Activated T-cell treated with anti-CD3 and anti-CD28 coated beads, Interleukin-2, amount 50 U/mL, for 24 hours (primary cell): ENCODE data around the gene PXMP2.

ENCODE experiments used
- DNase-seq: peaks from one replicate; pipeline ENCODE4 v3.0.0-alpha.2; 2020
- H3K27ac Mint-ChIP-seq: 2 replicates; pipeline ENCODE4 v1.8.0; 2020; ENCODE audit warnings: mild to moderate bottlenecking, mixed read lengths
- H3K27me3 Mint-ChIP-seq: 2 replicates; pipeline ENCODE4 v1.8.0; 2020; ENCODE audit warnings: mixed read lengths
- H3K36me3 Mint-ChIP-seq: 2 replicates; pipeline ENCODE4 v1.8.0; 2020; ENCODE audit warnings: low read depth, mixed read lengths
- H3K4me1 Mint-ChIP-seq: 2 replicates; pipeline ENCODE4 v1.8.0; 2020; ENCODE audit warnings: low read depth, mixed read lengths
- H3K4me3 Mint-ChIP-seq: 2 replicates; pipeline ENCODE4 v1.8.0; 2020; ENCODE audit warnings: mild to moderate bottlenecking, moderate library complexity, mixed read lengths
- H3K9me3 Mint-ChIP-seq: 2 replicates; pipeline ENCODE4 v1.8.0; 2020; ENCODE audit warnings: mixed read lengths

PXMP2 gene

DNA sequence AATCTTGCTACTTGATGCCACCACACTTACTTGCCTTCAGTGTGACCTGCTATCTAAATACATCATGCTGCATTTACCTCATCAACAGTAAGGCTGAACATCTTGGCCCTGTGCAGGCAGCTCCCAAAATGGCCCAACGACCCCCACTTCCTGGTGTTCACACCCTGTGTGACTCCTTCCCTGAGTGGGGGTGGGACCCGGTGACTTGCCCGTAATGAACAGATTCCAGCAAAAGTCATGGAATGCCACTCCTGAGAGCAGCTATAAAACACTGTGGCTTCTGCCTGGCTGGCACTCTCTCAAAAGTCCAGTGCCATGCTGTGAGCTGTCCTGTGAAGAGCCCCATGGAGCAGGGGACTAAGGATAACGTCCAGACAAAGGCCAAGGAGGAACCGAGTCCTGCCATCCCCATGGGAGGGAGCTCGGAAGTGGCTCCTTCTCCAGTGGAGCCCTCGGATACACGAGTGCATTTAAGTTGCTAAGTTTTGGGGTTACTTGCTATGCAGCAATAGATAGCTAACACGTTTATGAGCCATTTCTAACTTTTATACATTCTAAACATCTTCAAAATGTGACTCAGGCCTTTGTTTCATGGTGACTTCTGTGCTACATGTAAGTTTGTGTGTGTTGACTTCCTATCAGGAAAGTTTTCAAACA is 35.8 kb upstream of the PXMP2 start:
- Mint-ChIP-seq H3K4me1 (peaks cover 10% of the 10 kb centered on the region), H3K36me3 (peaks cover 98% of the 10 kb centered on the region), H3K9me3 (no peaks in the 10 kb centered on the region), H3K27me3 (no peaks in the 10 kb centered on the region), H3K4me3 (no peak overlapping the region), H3K27ac (no peak overlapping the region)
- DNase-seq, result no peak

DNA sequence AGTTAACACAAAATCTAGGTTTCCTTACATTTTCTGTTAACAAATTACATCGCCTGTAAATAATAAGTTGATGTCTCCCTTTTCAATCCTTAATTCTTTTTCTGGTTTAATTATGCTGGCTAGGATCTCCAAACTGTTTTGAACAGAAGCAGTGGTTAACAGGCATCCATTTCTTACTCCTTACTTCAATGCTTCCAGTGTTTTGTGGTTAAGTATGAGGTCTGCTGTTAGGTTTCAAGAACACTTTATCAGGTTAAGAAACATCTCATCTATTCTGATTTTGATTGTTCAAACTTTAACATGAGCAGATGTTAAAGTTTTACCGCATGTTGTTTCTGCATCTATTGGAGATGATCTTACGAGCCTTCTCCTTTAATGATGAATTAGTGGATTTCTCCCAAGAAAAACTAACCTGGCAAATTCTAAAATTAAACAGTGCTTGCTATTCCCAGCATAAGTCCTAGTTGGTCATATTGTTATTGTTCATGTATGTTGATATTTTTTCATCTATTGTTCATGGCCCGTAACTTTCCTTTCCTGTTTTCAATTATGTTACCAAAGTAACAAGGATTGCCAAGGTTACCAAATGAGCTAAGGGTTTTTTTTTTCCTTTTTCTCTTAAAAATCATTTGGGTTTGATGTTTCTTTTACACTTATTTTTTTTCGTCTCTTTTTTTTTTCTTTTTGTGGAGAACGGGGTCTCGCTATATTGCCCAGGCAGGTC is 33.7 kb upstream of the PXMP2 start:
- H3K36me3 Mint-ChIP-seq, result peaks cover 99% of the 10 kb centered on the region
- H3K4me3 Mint-ChIP-seq, result no peak overlapping the region
- no peak for DNase-seq
- no peaks in the 10 kb centered on the region for H3K4me1 Mint-ChIP-seq
- no peaks in the 10 kb centered on the region for H3K9me3 Mint-ChIP-seq
- no peaks in the 10 kb centered on the region for H3K27me3 Mint-ChIP-seq
- no peak overlapping the region for H3K27ac Mint-ChIP-seq

DNA sequence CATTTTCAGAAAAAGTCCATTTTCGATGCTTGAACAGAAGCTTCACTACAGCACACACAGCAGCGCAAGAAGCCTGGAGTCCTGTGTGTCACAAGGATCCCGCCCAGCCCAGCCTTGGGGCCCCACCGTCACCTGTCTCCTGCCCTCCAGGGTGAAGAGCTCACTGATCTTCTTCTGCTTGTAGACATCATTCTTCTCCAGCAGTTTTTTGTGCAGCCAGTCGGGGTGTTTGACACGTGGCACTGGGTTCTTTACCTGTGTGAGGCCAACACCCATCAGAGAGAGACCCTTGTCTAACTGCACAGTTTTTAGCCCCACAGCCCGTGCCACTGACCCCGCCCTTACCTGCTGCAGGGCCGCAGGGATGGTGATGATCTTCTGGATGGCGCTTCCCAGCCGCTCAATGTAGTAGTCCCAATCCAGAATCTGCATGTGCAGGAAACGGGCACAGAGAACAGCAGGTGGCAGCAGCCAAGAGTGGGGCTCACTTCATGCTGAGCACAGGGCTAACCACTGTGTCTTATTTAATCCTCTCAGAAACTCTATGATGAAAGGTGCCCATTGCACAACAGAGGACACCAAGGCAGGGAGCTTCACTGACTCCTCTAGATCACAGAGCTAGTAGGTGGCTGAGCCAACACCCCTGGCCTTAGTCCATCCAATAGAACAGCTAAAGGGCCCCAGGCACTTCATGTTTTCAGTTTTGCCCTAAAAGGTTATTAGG is 30.2 kb upstream of the PXMP2 start:
- Mint-ChIP-seq H3K27ac (peak overlapping the region; percentile 57), H3K36me3 (peaks cover 99% of the 10 kb centered on the region), H3K9me3 (no peaks in the 10 kb centered on the region), H3K27me3 (no peaks in the 10 kb centered on the region), H3K4me3 (no peak overlapping the region), H3K4me1 (peaks cover 23% of the 10 kb centered on the region)
- DNase-seq, result no peak

DNA sequence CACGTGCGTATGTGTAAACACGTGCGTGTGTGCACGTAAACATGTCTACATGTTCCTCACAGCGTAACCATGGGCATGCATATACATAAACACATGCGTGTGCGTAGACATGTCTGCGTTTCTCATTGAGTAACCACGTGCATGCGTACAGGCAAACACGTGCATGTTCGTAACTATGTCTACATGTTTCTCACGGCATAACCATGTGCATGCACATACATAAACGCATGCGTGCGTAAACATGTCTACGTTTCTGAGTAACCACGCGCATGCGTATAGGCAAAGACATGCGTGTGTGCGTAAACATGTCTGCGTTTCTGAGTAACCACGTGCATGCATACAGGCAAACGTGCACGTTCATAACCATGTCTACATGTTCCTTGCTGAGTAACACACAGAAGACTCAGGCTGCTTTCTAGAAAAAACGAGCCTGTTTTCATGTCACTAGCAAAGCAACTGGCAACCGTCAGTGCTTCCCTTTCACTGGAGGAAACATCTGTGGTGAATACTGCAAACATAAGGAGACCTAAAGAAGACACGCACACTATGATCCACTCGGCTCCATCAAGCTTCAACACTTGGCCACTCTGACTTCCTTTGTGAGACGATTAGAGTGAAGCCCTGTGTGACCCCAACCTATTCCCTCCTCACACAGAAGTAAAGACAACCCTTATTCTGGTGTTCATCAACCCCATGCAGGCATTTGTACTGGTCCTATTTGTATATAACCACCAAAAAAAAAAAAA is 29.1 kb upstream of the PXMP2 start:
- H3K4me1 Mint-ChIP-seq, result peaks cover 26% of the 10 kb centered on the region
- H3K4me3 Mint-ChIP-seq, result no peak overlapping the region
- no peak for DNase-seq
- no peak overlapping the region for H3K27ac Mint-ChIP-seq
- H3K36me3 Mint-ChIP-seq, result peaks cover 99% of the 10 kb centered on the region
- H3K27me3 Mint-ChIP-seq, result no peaks in the 10 kb centered on the region
- H3K9me3 Mint-ChIP-seq, result no peaks in the 10 kb centered on the region

DNA sequence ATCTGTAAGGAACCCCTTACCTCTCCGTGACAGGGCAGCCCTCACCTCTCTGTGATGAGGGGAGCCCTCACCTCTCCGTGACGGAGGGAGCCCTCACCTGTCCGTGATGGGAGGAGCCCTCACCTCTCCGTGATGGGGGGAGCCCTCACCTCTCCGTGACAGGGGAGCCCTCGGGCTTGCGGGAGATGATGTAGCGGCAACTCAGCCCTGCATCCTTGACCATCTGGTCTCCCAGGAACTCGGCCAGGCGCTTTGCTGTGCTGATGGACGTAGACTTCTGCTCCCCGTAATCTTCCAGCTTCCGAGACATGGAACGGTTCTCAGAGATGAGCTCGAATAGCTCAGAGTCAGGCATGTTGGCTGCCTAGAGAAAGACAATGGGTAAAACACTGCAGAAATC is 28.2 kb upstream of the PXMP2 start:
- Mint-ChIP-seq H3K27ac (peak overlapping the region; percentile 8), H3K27me3 (no peaks in the 10 kb centered on the region), H3K9me3 (no peaks in the 10 kb centered on the region), H3K36me3 (peaks cover 99% of the 10 kb centered on the region), H3K4me3 (no peak overlapping the region), H3K4me1 (peaks cover 26% of the 10 kb centered on the region)
- DNase-seq, result no peak

DNA sequence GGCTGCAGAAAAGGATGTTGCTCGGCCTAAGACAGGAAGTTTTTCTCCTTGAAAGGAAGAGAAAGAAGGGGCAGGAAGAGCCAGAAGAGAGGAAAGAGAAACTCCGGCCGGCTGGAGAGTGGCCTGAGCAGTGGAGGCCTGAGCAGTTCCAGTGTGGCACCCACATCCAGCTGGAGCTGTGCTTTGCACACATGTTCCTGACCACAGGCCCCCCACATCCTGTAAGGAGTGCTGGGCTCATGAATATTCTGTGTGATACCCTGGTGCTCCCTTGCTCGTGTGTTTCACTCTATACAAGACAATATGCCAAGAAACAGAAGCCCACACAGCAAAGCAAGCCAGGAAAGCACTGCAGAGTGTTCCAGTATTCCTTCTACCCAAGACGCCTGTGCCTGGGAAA is 27.3 kb upstream of the PXMP2 start:
- H3K4me1 Mint-ChIP-seq, result peaks cover 26% of the 10 kb centered on the region
- peaks cover 99% of the 10 kb centered on the region for H3K36me3 Mint-ChIP-seq
- no peak for DNase-seq
- no peaks in the 10 kb centered on the region for H3K9me3 Mint-ChIP-seq
- no peaks in the 10 kb centered on the region for H3K27me3 Mint-ChIP-seq
- H3K27ac Mint-ChIP-seq, result peak overlapping the region; percentile 65
- no peak overlapping the region for H3K4me3 Mint-ChIP-seq

DNA sequence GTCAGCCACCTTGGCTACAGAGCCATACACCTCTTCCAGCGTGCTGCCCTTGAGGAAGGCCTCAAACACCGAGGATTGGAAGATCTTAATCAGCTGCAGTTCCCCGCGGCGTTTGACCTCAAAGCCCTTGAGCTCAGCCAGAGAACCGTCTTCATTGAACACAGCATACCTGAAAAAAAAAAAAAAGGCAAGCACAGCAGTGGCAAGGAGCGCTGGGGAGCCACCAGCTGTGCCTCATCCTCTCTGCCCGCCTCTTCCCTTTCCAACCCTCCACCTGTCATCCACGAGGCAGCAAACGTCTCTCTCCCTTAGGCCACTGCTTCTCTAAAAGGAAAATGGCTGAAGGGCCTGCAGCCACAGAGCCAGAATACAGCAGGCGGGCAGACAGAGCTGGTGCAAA is 26.4 kb upstream of the PXMP2 start:
- peaks cover 26% of the 10 kb centered on the region for H3K4me1 Mint-ChIP-seq
- no peak overlapping the region for H3K4me3 Mint-ChIP-seq
- H3K27me3 Mint-ChIP-seq, result no peaks in the 10 kb centered on the region
- peaks cover 100% of the 10 kb centered on the region for H3K36me3 Mint-ChIP-seq
- H3K9me3 Mint-ChIP-seq, result no peaks in the 10 kb centered on the region
- DNase-seq, result no peak
- peak overlapping the region; percentile 65 for H3K27ac Mint-ChIP-seq

DNA sequence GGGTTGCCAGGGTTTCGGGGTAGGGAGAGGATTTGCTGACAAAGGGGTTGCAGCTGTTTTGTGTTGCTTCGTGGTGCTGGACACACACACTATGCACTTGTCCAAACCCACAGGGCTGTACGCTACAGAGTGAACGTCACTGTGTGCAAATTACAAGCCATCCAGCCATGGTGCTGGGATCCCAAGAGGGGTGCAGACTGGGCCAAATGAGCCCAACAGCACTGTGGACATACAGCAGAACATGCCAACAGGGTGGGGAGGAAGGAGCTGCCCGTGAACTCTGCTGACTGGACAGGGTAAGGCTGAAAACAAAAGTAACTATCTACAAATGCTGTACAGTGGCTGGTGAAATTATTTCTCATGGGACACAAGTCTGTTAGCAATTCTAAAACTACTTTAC is 25.4 kb upstream of the PXMP2 start:
- H3K27ac Mint-ChIP-seq, result no peak overlapping the region
- no peaks in the 10 kb centered on the region for H3K27me3 Mint-ChIP-seq
- peaks cover 26% of the 10 kb centered on the region for H3K4me1 Mint-ChIP-seq
- no peak for DNase-seq
- H3K9me3 Mint-ChIP-seq, result no peaks in the 10 kb centered on the region
- peaks cover 100% of the 10 kb centered on the region for H3K36me3 Mint-ChIP-seq
- H3K4me3 Mint-ChIP-seq, result no peak overlapping the region

DNA sequence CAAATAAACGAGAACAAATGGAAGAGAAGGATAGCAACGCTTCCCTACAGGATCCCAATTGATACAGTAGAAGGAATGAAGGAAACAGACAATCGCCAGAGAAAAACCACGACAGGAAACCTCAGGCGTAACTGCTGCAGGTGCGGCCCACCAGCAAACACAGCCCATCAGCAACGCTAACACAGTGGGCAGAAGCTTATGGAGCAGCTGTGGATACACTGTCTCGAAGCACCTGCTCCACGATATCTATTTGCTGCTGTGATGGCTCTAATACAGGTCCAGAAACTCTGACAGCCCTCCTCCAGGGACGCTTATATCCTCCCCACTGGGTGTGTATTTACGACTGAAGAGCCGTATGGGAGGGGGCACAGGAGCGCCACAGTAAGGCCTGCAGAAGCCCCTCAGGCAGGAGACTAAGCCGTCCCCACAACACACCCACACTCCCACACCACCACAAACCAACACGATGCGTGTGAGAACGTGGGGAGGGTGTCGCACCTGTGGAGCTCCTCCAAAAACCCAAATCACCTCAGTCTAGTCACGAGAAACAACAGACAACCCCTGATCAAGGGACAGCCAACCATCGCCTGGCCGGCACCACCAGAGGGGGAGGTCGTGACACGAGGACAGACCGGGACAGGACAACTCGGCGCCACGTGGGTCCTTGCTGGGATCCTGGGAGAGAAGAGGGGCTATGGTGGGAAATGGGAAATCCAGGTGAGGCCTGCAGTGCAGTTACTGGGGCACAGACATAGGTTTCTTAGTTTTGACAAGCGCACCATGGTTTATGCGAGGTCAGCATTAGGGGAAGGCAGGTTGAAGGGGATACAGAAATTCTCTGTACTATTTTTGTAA is 24.3 kb upstream of the PXMP2 start:
- peak overlapping the region; percentile 23 for H3K27ac Mint-ChIP-seq
- H3K4me3 Mint-ChIP-seq, result no peak overlapping the region
- H3K36me3 Mint-ChIP-seq, result peaks cover 100% of the 10 kb centered on the region
- no peaks in the 10 kb centered on the region for H3K9me3 Mint-ChIP-seq
- no peaks in the 10 kb centered on the region for H3K27me3 Mint-ChIP-seq
- DNase-seq, result no peak
- H3K4me1 Mint-ChIP-seq, result peaks cover 26% of the 10 kb centered on the region

DNA sequence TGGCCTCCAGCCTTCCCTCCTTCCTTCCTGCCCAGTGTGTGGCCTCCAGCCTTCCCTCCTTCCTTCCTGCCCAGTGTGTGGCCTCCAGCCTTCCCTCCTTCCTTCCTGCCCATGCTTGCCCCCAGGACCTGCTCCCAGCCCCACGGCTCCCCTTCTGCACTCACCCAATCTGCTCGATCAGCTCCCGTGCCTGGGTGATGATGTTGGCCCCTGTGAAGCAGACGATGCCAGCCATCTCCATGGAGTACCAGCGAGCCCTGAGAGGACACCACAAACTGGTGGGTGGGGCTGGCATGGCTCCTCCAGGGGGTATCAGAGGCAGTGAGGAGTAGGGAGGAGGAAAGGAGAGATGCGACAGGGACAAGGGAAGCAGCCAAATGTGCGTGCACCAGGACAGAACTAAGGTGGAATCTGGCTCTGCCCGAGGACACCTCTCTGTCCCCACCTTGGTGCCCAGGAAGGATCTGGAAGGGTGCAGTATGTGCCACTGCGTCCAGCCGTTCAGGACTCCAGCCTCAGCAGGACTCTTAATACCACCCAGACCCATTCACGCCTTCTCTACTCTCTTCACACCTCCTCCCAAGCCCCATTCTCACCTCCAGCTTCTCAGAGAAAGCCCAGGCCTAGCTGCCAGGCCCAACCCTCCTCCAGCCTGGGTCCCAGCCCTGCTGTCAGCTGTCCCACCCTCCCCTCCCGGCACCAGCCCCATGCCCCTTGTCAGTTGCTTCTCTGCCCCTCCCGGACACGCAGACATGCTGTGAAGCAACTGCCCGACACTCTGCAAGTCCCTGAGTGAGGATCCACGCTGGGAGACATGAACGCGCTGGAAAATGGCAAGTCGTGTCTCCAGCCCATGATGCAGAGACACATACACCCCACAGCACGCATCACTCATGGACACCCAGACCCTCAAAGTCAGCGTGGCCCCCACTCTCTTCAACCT is 22.9 kb upstream of the PXMP2 start:
- H3K27ac Mint-ChIP-seq, result peak overlapping the region; percentile 38
- DNase-seq, result no peak
- peaks cover 100% of the 10 kb centered on the region for H3K36me3 Mint-ChIP-seq
- no peak overlapping the region for H3K4me3 Mint-ChIP-seq
- H3K9me3 Mint-ChIP-seq, result no peaks in the 10 kb centered on the region
- H3K4me1 Mint-ChIP-seq, result peaks cover 26% of the 10 kb centered on the region
- no peaks in the 10 kb centered on the region for H3K27me3 Mint-ChIP-seq

DNA sequence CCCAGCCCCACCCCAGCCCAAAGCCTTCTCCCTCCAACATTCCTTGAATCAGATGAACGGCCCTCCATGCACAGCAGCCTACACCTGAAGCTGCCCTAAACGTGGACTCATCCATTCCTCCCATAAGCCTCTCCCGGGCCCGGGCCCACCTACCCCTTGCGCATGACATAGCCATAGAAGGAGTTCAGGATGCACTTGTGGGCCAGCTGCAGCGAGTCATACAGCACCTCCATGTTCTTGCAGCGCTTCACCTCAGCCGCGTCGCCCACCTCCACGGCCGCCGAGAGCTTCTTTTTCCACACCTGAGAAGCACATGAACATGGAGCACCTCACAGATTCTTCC is 22.3 kb upstream of the PXMP2 start:
- Mint-ChIP-seq H3K36me3 (peaks cover 100% of the 10 kb centered on the region), H3K9me3 (no peaks in the 10 kb centered on the region)

DNA sequence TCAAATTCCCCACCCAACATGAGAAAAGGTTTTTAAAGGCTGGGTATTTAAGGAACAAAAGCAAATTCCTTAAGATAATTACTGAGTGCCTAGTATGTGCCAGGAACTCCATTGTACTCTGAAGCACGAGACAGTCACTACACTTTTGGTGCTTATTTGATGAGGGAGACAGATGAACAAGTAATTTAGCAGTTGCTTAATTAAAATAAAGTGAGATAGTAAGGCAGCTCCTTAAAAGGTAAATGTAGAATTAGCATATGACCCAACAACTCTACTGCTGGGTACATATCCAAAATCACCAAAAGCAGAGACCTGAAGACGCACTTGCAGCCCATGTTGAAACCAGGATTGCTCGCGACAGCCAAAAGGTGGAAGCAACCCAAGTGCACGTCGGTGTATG is 21.6 kb upstream of the PXMP2 start:
- DNase-seq, result no peak
- no peaks in the 10 kb centered on the region for H3K9me3 Mint-ChIP-seq
- H3K4me3 Mint-ChIP-seq, result no peak overlapping the region
- no peak overlapping the region for H3K27ac Mint-ChIP-seq
- peaks cover 16% of the 10 kb centered on the region for H3K4me1 Mint-ChIP-seq
- H3K36me3 Mint-ChIP-seq, result peaks cover 96% of the 10 kb centered on the region
- no peaks in the 10 kb centered on the region for H3K27me3 Mint-ChIP-seq

More for the DNA sequence above, 22.3 kb upstream of the PXMP2 start:
- Mint-ChIP-seq H3K27me3 (no peaks in the 10 kb centered on the region), H3K4me3 (no peak overlapping the region), H3K4me1 (peaks cover 22% of the 10 kb centered on the region), H3K27ac (peak overlapping the region; percentile 56)
- no peak for DNase-seq
